OCI-LY3 (cell line): ENCODE data around the gene CAD.

Experiments
- CTCF ChIP-seq: fragments of 200-600, 300-600 bp; sonication (generic); IDR thresholded peaks from 2 replicates; pipeline ENCODE4 v1.5.1; 2014; ENCODE audit warnings: antibody characterized with exemption, low read length, low read depth
- EZH2phosphoT487 ChIP-seq: fragments of 200-600 bp; shearing (Covaris generic); IDR thresholded peaks from 2 replicates; pipeline ENCODE4 v1.6.1; 2018; ENCODE audit warnings: antibody characterized with exemption, mixed run types, low read depth

- TF ChIP-seq CTCF, result no peak
- TF ChIP-seq EZH2phosphoT487, result no peak
Observed at GRCh38 chr2:27221166-27221565, 4.0 kb downstream of the CAD start.
